Panc1 (cell line): ENCODE results near the gene MARCHF3.
"Not testable (repeated sequence)": the region's sequence is repeated elsewhere in the genome, so short reads cannot be mapped to it uniquely, and the experiment has no call there.

Experiments used
- CTCF ChIP-seq: fragments of 450-650 bp; IDR thresholded peaks from 2 replicates; pipeline ENCODE4 v1.5.1; 2017; ENCODE audit warnings: mild to moderate bottlenecking
- POLR2AphosphoS5 ChIP-seq: IDR thresholded peaks from 2 replicates; pipeline ENCODE4 v1.6.1; 2012; ENCODE audit warnings: mild to moderate bottlenecking, low read depth, low read length, moderate library complexity

- not testable (repeated sequence) for TF ChIP-seq CTCF, POLR2AphosphoS5
These were observed 6.7 kb downstream of the MARCHF3 start for GRCh38 chr5:127023552-127024191.
